Smooth muscle cell (in vitro differentiated cells): ENCODE measurements around the gene SLC7A7. TPM values are rescaled to one million over a fixed set of nuclear protein-coding genes. Genes with fewer than 3 reads are reported as not detected.

Source experiments
- DNase-seq: peaks from one replicate; lab custom pipeline; 2025; ENCODE audit not compliant: unreplicated experiment; lab: John Stamatoyannopoulos, UW
- H2AFZ ChIP-seq: fragments of 200-600 bp; sonication (generic); 2 replicates; pipeline ENCODE4 v1.6.0; 2016; ENCODE audit warnings: antibody characterized with exemption, low read depth, mild to moderate bottlenecking
- H3F3A ChIP-seq: fragments of 200-600 bp; sonication (generic); 2 replicates; pipeline ENCODE4 v1.6.0; 2017; ENCODE audit warnings: antibody characterized with exemption, low read depth
- H3K27ac ChIP-seq: fragments of 200-600 bp; sonication (generic); 2 replicates; pipeline ENCODE4 v1.5.1; 2016; ENCODE audit warnings: low read depth, mild to moderate bottlenecking
- H3K27me3 ChIP-seq: fragments of 200-600 bp; sonication (generic); 2 replicates; pipeline ENCODE4 v1.6.1; 2016; ENCODE audit warnings: low read depth, mild to moderate bottlenecking
- H3K36me3 ChIP-seq: fragments of 200-600 bp; sonication (generic); 2 replicates; pipeline ENCODE4 v1.5.1; 2016; ENCODE audit warnings: low read depth
- H3K4me1 ChIP-seq: fragments of 200-600 bp; sonication (generic); 2 replicates; pipeline ENCODE4 v1.5.1; 2016; ENCODE audit warnings: low read depth
- H3K4me2 ChIP-seq: fragments of 200-600 bp; sonication (generic); 2 replicates; pipeline ENCODE4 v1.6.0; 2016; ENCODE audit warnings: mild to moderate bottlenecking
- H3K4me3 ChIP-seq: fragments of 200-600 bp; sonication (generic); 2 replicates; pipeline ENCODE4 v1.5.1; 2016; ENCODE audit warnings: mild to moderate bottlenecking
- H3K79me2 ChIP-seq: fragments of 200-600 bp; sonication (generic); 2 replicates; pipeline ENCODE4 v1.6.0; 2016; ENCODE audit warnings: low read depth, mild to moderate bottlenecking
- H3K9ac ChIP-seq: fragments of 200-600 bp; sonication (generic); 2 replicates; pipeline ENCODE4 v1.6.0; 2016; ENCODE audit warnings: low read depth
- H3K9me3 ChIP-seq: fragments of 200-600 bp; sonication (generic); replicated peaks from 2 replicates; pipeline ENCODE4 v1.5.1; 2016; ENCODE audit warnings: low read depth
- H4K20me1 ChIP-seq: fragments of 200-600 bp; sonication (generic); 2 replicates; pipeline ENCODE4 v1.6.0; 2016; ENCODE audit warnings: low read depth
- WGBS: methylation state at CpG from one replicate; pipeline ENCODE4 v1.1.7; 2016; ENCODE audit warnings: low lambda C conversion rate; 5-methylcytosine and 5-hydroxymethylcytosine counted together
- polyA plus RNA-seq: library from polyadenylated mRNA; unstranded; fragments of >200 nt; fragmentation: Nextera tagmentation; extraction: Ambion mirVana; gene quantifications from 2 replicates; pipeline ENCODE4 v1.2.1, GENCODE V29; 2016
- total RNA-seq: library from RNA; depleted of rRNA; stranded (reverse); fragments of >200 nt; gene quantifications from 2 replicates; pipeline ENCODE4 v1.2.3, GENCODE V29; 2014
- TF ChIP-seq, protein P1 (sequence below): fragments of 200-600 bp; sonication (generic); IDR thresholded peaks from 2 replicates; pipeline ENCODE4 v1.5.1; 2017; ENCODE audit warnings: borderline replicate concordance, mild to moderate bottlenecking, antibody characterized with exemption; ENCODE audit not compliant: insufficient read depth, poor library complexity, severe bottlenecking

Gene SLC7A7
- total and polyA plus RNA-seq, 2 experiments from 2014 or later, result 10.0 to 18.5 TPM

DNA sequence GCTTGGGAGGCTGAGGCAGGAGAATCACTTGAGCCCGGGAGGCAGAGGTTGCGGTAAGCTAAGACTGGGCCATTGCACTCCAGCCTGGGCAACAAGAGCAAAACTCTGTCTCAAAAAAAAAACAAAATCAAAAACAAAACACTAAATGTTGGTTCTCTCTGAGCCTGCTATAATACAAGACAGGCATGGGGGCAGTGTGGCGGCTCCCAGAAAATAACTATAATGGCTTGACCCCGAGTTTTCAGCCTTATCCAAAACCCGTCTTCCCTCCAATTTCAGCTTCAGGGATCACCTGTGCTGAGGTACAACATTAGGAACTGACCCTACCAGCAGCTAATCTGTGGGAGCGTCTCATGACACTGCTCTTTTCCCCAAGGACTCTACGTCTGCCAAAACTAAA, 862 bp downstream of the SLC7A7 start:
- TF ChIP-seq, protein P1, sequence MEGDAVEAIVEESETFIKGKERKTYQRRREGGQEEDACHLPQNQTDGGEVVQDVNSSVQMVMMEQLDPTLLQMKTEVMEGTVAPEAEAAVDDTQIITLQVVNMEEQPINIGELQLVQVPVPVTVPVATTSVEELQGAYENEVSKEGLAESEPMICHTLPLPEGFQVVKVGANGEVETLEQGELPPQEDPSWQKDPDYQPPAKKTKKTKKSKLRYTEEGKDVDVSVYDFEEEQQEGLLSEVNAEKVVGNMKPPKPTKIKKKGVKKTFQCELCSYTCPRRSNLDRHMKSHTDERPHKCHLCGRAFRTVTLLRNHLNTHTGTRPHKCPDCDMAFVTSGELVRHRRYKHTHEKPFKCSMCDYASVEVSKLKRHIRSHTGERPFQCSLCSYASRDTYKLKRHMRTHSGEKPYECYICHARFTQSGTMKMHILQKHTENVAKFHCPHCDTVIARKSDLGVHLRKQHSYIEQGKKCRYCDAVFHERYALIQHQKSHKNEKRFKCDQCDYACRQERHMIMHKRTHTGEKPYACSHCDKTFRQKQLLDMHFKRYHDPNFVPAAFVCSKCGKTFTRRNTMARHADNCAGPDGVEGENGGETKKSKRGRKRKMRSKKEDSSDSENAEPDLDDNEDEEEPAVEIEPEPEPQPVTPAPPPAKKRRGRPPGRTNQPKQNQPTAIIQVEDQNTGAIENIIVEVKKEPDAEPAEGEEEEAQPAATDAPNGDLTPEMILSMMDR, result no peak
- Histone ChIP-seq H3K4me2 (peak overlapping the region; percentile 70), H3K4me3 (peak overlapping the region; percentile 33), H3K9ac (no peak overlapping the region), H3K4me1 (peaks cover 13% of the 10 kb centered on the region), H3K36me3 (no peaks in the 10 kb centered on the region), H3K27me3 (no peaks in the 10 kb centered on the region), H4K20me1 (no peaks in the 10 kb centered on the region), H3K79me2 (no peaks in the 10 kb centered on the region), H3F3A (peaks cover 7% of the 10 kb centered on the region), H2AFZ (no peak overlapping the region), H3K27ac (no peak overlapping the region), H3K9me3 (no peaks in the 10 kb centered on the region)
- no peak for DNase-seq
- 83% methylated on average over 7 of the region's 7 CpGs for WGBS

DNA sequence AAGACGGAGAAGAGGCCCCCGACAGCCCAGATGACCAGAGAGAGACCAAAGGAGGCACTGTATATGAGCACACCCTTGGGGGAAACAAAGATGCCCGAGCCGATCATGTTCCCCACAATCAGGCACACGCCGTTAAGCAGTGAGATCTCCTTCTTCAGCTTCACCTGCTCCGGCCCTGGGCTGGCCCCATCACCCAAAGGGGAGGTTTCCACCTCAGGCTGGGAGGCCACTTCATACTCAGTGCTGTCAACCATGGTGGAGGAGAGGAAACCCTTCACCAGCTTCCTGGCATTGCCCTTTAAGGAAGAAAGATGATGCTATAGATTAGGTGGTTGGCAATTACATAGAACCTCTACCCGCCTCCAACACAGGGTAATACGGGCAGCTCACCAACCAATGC, 2.1 kb downstream of the SLC7A7 start:
- Histone ChIP-seq H3K4me1 (peaks cover 13% of the 10 kb centered on the region), H2AFZ (no peak overlapping the region), H3K9me3 (no peaks in the 10 kb centered on the region), H3K27ac (no peak overlapping the region), H3K79me2 (no peaks in the 10 kb centered on the region), H3K9ac (no peak overlapping the region), H3F3A (no peaks in the 10 kb centered on the region), H3K36me3 (no peaks in the 10 kb centered on the region), H4K20me1 (no peaks in the 10 kb centered on the region), H3K27me3 (no peaks in the 10 kb centered on the region), H3K4me2 (no peak overlapping the region), H3K4me3 (no peak overlapping the region)
- TF ChIP-seq, protein P1, result no peak
- no peak for DNase-seq
- 85% methylated on average over 9 of the region's 9 CpGs for WGBS

DNA sequence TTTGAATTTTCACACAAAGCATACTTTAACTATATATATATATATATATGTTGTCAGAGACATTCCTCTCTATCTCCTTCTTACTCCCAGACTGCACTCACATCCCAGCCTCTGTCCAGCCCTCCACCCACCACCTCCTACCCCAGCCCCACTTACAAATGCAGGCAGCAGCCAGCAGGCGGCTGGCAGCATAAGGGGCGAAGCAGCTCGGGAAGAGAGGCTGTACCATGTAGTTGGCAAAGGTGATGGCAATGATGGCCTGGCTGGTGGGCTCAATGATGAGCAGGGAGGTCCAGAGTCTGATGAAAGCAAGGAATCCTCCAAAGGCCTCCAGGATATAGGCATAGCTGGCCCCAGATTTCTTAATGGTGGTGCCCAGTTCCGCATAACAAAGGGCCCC, 2.5 kb downstream of the SLC7A7 start:
- peaks cover 13% of the 10 kb centered on the region for H3K4me1 ChIP-seq
- H3K4me3 ChIP-seq, result no peak overlapping the region
- H3K27ac ChIP-seq, result no peak overlapping the region
- no peaks in the 10 kb centered on the region for H3K36me3 ChIP-seq
- WGBS, result 83% methylated on average over 4 of the region's 4 CpGs
- H3F3A ChIP-seq, result no peaks in the 10 kb centered on the region
- DNase-seq, result no peak
- no peaks in the 10 kb centered on the region for H3K27me3 ChIP-seq
- H3K79me2 ChIP-seq, result no peaks in the 10 kb centered on the region
- TF ChIP-seq, protein P1, result no peak
- H4K20me1 ChIP-seq, result no peaks in the 10 kb centered on the region
- no peak overlapping the region for H3K9ac ChIP-seq
- H2AFZ ChIP-seq, result no peak overlapping the region
- no peaks in the 10 kb centered on the region for H3K9me3 ChIP-seq
- H3K4me2 ChIP-seq, result no peak overlapping the region

DNA sequence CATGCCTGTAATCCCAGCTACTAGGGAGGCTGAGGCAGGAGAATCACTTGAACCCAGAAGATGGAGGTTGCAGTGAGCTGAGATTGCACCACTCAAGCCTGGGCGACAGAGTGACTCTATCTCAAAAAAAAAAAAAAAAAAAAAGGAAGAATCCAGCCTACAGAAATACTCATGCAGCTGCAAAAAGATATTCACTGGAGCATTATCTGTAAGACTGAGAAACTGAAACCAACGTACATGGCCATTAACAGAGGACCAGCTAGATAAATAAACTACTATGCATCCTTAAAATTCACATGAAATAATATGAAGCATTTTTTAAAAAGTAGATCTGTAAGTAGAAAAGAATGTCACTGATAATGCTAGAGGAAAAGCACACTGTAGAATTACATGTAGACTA, 3.5 kb downstream of the SLC7A7 start:
- Histone ChIP-seq H3K9ac (no peak overlapping the region), H3K4me3 (no peak overlapping the region), H3K36me3 (no peaks in the 10 kb centered on the region), H3K27me3 (no peaks in the 10 kb centered on the region), H3F3A (no peaks in the 10 kb centered on the region), H3K9me3 (no peaks in the 10 kb centered on the region), H2AFZ (no peak overlapping the region), H3K27ac (no peak overlapping the region), H3K4me1 (peaks cover 13% of the 10 kb centered on the region), H3K79me2 (no peaks in the 10 kb centered on the region), H4K20me1 (no peaks in the 10 kb centered on the region), H3K4me2 (no peak overlapping the region)
- 57% methylated on average over 2 of the region's 2 CpGs for WGBS
- TF ChIP-seq, protein P1, result no peak
- DNase-seq, result no peak
